Activated CD8-positive, alpha-beta memory T cell treated with anti-CD3 and anti-CD28 coated beads for 48 hours (primary cell): ENCODE results near the gene HSPB3.
"Not testable (repeated sequence)": the region's sequence is repeated elsewhere in the genome, so short reads cannot be mapped to it uniquely, and the experiment has no call there.

ENCODE experiments used
- DNase-seq, 3 experiments: peaks; one replicate each; pipeline ENCODE4 v3.0.0-alpha.2; 2020; ENCODE audit warnings: low read depth in 2 of 3, low spot score in 2 of 3

The HSPB3 gene

DNA sequence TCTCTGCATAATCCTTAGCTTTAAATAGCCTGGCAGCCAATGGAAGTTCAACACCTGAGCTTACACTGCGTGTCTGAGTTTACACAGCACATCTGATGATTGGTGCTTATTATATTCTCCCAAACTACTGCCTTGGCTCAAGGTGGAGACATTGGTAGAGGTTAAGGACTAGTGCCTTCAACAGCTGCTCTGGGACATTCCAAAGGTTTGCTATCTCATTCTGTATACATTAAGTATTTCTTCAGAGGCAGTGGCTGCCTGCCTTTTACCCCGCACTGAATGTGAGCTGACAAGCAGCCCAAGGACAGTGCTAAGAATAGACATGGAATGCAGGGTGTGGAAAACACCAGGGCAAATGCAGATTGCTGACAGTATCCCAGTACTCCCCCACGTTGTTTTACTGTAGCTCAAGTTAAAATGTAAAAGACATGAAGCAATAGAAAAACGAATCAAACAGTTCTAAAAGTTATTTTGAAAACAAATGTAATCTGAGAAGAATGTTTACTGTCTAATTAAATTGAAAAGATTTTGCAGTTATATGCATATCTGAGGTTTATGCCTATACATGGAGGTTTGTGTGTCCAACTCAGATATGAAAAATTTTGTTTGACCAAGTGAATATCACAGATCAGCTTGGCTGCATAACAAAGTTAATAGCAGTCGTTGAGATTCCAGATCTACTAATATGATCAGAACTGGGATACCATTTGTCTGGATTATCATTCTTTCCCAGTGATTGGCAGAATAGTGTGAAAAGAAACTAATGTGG lies 1.8 kb downstream of the HSPB3 start:
- no peak for DNase-seq

DNA sequence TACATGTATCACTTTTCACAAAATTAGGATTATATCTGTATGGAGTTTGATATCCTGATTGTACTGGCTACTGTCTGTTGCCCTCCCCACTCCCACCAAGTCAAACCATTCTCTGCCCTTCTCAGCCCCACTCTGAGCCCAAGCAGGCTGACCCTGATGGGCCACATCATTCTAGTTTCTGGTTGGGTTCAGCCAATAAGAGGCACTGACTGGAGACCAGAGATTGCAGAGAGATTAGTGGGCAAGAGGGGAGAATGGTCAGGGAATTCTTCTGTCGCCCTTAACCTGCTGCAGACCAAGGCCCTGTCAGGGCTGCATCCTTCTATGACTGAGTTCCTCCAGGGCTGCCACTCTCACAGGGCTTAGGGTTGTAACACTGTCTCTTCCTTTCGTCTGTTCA lies 2.7 kb downstream of the HSPB3 start:
- DNase-seq = no peak

GRCh38 chr5:54460181-54460919 lies 4.9 kb downstream of the HSPB3 start:
- DNase-seq = no peak

DNA sequence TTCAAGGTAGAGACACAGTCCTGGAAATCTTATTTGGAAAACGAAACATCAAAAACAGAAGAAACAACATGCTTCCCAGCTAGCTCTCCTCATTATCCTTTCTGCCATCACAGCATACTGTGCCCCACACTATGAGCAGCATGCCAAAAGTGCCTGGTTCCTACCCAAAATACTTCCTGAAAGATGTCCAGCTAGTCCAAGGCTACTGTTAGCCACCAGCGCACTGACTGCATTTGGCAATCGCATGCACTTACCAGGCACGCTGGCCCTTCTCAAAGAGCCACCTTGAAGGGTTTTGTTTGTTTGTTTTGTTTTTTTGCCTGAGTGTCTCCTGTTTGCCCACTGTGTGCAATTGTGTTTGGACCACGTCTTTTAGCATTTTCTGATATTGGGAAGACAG lies 6.8 kb downstream of the HSPB3 start:
- DNase-seq = no peak

DNA sequence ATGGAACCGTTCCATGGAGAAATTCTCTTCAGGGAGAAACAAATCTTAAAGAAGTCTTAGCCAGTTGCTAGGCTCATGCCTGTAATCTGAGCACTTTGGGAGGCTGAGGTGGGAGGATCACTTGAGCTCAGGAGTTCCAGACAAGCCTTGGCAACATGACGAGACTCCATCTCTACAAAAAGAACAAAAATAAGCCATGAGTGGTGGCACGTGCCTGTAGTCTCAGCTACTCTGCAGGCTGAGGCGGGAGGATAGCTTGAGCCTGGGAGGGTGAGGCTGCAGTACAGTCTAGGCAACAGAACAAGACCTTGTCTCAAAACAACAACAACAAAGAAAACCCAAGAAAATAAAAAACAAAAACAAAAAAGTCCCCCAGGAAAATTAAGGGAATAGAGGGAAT lies 8.2 kb downstream of the HSPB3 start:
- no peak for DNase-seq

- DNase-seq = no peak
These were observed 14.1 kb downstream of the HSPB3 start for GRCh38 chr5:54469622-54470021.

DNA sequence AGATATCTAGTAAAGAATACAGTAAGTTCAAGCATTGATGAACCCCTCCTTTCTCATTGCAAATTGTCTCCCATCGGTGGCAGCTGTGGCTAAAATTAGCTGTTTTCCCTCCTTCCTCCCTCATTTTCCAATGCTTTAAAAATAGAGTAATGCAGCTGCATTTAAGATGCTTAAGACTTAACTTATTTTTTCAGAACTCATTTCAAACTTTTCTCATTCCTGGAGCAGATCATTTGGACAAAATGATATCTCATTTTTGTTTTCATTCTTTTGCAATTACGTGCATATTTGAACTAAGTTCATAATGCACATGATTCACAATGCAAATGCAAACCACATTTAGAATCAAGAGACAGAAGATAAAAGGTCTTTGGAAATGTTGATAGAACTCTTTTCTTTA lies 14.6 kb downstream of the HSPB3 start:
- DNase-seq = no peak

GRCh38 chr5:54470677-54471076 lies 15.2 kb downstream of the HSPB3 start:
- no peak for DNase-seq

DNA sequence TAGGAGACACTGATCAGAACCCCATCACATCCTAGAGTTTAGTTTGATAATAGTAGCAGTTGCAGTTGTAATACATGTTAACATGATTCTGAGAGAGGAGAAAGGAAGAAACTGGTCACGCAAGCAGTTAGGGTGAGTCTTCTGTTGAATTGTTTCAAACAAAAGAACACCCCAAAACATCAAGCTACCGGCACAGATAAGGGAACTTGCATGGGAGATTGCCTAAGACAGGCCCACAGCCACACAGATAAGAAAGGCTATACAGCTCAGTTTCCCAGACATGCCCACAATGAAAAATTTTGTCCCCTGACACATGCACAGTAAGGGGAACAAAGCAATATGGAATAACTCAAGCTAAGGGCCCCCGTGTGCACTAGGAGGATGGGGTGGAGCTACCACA lies 15.9 kb downstream of the HSPB3 start:
- no peak for DNase-seq

DNA sequence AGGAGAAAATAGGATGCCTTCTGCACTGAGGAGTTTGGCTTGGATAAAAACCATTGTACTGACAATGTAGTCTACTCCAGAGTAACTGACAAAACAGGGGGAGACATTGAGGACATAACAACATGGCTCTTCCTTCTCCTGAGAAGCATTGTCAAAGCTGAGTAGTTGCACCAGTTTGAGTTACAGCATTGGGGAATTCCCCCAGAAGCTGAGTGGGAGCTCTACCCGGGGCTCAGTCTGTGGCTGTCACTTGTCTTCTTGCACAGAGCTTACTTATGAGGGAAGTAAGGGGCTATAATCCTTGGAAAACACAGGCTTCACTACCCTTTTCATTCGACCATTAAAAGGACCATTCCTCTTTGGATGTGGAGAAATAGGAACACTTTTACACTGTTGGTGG lies 21.2 kb downstream of the HSPB3 start:
- DNase-seq = no peak

- DNase-seq = no peak
These were observed 22.5 kb downstream of the HSPB3 start for GRCh38 chr5:54477941-54478478.

DNA sequence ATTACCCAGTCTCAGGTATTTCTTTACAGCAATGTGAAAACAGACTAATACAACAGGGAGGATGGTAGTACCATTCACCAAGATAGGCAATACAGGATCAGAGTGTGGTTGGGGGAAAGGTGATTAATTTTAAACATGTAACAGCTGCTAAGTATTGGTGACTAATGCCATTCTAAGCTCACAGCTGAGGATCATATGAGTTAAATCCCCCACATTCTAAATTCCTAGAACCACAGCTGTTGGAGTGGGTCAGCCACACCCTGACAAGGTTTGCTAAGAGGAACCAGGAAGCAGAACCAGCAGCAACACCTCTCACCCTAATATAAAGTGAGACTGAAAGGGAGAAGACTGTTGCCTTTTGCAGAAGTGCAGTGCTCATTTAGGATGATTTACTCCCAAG lies 24.8 kb downstream of the HSPB3 start:
- no peak for DNase-seq

GRCh38 chr5:54484219-54484894 lies 28.9 kb downstream of the HSPB3 start:
- DNase-seq = no peak

DNA sequence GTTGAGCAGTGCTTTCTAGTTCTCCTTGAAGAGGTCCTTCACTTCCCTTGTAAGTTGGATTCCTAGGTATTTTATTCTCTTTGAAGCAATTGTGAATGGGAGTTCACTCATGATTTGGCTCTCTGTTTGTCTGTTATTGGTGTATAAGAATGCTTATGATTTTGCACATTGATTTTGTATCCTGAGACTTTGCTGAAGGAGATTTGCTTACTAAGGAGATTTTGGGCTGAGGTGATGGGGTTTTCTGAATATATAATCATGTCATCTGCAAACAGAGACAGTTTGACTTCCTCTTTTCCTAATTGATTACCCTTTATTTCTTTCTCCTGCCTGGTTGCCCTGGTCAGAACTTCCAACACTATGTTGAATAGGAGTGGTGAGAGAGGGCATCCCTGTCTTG lies 30.2 kb downstream of the HSPB3 start:
- DNase-seq = not testable (repeated sequence)

- not testable (repeated sequence) for DNase-seq
These were observed 34.1 kb downstream of the HSPB3 start for GRCh38 chr5:54489648-54489979.

DNA sequence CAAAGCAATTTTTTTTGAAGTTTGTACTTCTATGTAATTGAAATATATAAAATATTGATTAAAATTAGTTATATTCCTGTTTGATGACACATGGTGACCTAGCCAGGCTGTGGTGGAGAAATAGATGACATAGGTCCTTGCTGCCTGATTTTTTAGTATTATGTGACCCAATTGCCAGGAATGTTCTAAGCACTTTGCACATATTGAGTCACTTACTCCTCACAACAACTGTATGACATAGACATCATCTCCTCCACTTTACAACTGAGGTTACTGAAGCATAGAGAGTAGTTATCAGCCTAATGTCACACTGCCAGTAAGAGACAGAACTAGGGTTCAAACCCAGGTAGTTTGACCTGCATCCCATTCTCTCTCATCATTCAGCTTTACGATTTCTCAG lies 35.8 kb downstream of the HSPB3 start:
- DNase-seq = no peak

DNA sequence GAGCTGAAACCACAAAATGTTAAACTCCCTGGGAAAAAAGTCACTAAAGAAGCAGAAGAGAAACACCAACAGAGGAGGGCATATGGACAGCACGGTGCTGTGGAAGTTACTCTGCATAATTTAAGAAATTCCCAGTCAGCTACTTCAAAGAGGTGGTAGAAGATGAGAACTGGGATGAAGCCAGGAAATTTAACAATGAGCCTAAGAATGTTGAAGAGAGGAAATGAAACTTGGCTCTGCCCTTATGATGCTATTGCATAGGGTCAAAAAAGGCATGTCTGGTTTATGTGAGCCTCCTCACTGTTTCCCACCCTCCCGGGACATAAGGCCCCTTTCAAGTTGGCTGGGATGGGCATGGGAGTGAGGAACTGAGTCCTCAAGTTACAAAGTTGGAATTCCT lies 36.7 kb downstream of the HSPB3 start:
- DNase-seq = no peak

DNA sequence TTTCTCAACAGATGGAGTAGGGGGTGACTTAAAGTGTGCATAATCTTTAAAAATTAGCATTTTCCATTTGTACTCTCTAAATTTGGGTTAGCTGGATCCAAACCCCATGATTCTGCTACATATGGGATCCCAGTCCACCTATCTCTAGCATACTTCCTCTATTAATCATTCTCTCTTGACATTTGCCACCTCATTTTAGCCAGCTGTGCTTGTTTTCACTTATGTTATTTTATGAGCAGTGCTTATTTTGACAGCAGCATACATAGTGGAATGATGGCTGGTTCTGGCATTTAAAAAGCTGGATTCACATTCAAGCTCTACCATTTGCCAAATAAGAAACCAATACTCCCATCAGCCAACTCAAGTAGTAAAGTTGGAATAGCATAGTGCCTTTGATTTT lies 39.5 kb downstream of the HSPB3 start:
- DNase-seq = no peak
